HG03457 (cell line): ENCODE results near the gene CLASP1.
"Not testable (repeated sequence)": the region's sequence is repeated elsewhere in the genome, so short reads cannot be mapped to it uniquely, and the experiment has no call there.

Experiments
- ATAC-seq: cut with Tn5 transposase; IDR thresholded peaks from one replicate; pipeline ENCODE4 v1.9.1; 2021; ENCODE audit warnings: moderate number of reproducible peaks; ENCODE audit not compliant: unreplicated experiment

Gene CLASP1

DNA sequence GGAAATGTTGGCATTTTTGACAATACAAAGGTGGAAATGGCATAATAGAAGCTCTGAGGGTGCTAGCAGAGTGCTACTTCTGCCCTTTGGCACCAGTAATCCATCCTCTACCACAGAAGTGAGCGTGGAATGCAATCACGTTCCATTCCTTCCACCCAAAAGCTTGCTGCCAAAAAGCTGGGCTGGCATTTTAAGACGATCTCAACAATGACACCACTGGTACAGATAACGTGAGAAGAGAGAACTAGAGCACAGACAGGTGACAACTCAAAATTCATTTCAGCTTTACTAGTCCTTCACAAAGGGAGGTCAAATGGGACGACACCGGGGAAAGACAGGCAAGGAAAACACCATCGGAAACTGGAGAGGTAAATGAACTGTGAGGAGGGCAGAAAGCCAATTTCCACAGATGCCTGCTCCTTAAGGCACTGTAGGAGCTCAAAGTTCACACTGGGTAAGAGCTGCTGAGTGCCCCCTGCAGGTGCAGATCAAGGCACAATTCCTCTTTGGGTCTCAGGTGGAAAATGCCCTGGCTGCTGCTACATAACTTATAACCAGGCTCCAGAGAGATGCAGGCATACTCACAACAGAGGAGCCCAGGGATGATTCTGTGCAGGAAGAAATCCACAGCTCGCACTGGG, 169.3 kb downstream of the CLASP1 start:
- ATAC-seq = no peak

- no peak for ATAC-seq
Measured at GRCh38 chr2:121478996-121479745, 170.1 kb downstream of the CLASP1 start.

DNA sequence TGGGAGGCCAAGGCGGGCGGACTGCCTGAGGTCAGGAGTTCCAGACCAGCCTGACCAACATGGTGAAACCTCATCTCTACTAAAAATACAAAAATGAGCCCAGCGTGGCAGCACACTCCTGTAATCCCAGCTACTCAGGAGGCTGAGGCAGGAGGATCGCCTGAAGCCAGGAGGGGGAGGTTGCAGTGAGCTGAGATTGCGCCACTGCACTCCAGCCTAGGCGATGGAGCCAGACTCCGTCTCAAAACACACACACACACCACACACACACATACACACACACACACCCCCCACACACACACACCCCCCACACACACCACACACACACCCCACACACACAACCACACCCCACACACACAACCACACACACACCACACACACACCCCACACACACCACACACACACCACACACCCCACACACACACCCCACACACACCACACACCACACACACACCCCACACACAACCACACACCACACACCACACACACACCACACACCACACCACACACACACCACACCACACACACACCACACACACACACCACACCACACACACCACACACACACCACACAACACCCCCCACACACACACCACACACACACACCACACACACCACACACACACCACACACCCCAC, 170.8 kb downstream of the CLASP1 start:
- not testable (repeated sequence) for ATAC-seq

GRCh38 chr2:121476684-121477083, 172.6 kb downstream of the CLASP1 start:
- no peak for ATAC-seq

DNA sequence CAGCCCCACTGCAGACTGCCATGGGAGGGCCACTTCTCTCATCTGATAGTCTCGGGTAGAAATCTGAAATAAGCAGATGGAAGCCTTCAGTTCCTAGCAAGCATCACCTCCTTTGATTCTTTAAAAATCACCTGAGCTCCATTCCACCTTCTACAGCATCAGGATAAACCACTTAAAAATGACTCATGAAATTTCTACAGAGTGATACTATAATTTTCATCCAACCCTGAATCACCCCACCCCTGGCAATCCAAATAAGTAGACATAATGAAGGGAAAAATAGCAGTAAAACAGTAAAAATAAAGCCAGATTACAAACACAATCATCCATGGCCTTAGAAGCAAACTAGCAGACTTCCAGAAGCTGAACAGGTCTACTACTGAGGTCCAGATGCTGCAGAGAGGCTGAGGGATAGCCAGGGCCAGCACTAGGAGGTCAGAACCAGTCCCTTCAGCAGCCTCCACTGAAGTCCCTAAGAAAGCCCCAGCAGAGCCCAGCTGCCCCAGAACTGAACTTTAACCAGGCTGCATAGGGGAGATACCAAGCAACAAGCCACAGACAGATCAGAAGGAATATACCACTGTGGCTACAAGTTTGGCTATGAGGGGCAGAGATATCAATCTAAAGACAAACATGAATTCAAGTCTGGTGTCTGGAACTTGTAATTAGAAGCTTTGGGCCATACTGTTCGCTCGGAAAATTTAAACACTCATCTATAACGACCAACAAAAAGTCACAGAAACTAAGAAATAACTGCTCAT, 173.3 kb downstream of the CLASP1 start:
- no peak for ATAC-seq

GRCh38 chr2:121473512-121473911, 175.8 kb downstream of the CLASP1 start:
- ATAC-seq = no peak

DNA sequence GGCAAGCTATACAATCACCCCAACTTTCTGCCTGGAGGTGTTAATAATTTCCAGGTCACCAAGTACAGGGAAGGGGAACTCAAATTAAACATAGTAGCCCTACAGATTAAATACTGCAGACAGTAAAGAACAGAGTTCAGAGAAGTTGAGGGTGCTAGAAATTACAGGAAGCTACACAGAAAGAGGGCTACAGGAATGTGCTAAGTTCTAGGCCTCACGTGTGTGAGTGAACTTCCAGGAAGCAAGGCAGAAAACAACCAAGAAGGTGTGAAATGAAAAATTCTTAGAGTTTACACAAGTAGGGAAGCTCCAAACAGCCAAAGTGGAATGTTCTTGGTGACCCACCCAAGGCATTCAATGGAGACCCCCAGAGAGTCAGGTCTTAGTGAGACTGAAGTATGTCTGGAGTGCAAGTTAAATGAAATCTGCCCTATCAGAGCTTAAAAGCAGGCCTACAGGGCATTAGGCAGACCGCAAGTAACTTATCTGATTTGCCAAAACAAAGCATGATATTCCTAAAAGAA, 176.7 kb downstream of the CLASP1 start:
- no peak for ATAC-seq

GRCh38 chr2:121471532-121472469, 177.5 kb downstream of the CLASP1 start:
- ATAC-seq = no peak

DNA sequence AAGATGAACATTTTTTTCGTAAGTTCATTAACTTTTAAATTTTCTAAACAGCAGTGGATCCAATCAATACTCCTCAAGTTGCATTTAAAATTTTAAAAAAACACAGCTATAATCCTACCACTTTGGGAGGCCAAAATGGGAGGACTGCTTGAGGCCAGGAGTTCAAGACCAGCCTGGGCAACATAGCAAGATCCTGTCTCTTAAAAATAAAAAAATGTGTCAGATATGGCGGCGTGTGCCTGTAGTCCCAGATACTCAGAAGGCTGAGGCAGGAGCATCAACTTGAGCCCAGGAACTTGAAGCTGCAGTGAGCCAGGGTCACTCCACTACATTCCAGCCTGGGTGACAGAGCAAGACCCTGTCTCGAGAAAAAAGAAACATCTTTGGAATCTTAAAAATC, 178.3 kb downstream of the CLASP1 start:
- no peak for ATAC-seq

GRCh38 chr2:121469356-121469755, 179.9 kb downstream of the CLASP1 start:
- ATAC-seq = no peak

- ATAC-seq = no peak
Measured at GRCh38 chr2:121468936-121469335, 180.3 kb downstream of the CLASP1 start.

- ATAC-seq = no peak
Measured at GRCh38 chr2:121459291-121459690, 190.0 kb downstream of the CLASP1 start.

DNA sequence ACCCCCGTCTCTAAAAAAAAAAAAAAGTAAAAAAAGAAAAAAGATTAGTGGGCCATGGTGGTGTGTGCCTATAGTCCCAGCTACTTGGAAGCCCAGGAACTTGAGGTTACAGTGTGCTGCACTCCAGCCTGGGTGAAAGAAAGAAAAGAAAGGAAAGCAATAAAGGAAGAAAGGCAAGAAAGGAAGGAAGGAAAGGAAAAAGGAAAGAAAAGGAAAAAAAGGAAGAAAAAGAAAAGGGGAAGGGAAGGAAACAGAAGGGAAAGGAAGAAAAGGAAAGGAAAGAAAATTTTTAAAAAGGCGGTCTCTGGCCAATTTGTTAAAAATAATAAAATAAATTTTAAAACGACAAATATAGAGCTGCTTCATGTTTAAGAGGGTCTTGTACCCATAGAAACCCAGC, 192.9 kb downstream of the CLASP1 start:
- ATAC-seq = no peak

DNA sequence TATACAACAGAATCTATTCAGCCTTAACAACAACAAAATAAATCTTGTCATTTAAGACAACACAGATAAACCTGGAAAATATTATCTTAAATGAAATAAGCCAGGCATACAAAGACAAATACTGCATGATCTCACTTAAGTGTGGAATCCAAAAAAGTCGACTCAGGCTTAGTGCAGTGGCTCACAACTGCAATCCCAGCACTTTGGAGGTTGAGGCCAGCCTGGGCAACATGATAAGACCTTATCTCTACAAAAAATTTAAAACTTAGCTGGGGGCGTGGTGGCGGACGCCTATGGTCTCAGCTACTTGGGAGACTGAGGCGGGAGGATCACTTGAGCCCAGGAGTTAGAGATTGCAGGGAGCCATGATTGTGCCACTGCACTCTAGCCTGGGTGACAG, 193.8 kb downstream of the CLASP1 start:
- ATAC-seq = no peak

DNA sequence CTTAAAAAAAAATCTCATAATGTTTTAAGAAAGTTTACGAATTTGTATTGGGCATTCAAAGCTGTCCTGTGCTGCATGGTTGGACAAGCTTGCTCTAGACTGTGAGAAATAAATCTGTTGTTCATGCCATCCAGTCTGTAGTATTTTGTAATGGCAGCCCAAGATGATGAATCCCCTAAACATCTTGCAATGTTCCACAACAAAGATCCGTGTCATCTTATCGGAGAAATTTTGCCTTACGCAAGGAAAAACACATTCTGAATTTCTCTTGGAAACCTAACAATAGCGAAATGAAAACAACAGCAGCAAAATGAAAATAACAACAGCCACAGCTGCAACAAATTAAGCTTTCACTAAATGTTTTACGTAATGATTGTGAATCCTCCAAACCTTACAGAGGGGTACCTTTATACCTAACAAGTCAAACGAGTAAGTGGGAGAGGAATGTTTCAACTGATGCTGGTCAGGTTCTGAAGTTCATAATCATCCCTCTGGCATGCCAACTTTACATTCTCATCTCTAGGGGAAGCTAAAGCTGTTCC, 194.6 kb downstream of the CLASP1 start:
- ATAC-seq = no peak

GRCh38 chr2:121451398-121451797, 197.9 kb downstream of the CLASP1 start:
- ATAC-seq = no peak

- ATAC-seq = no peak
Measured at GRCh38 chr2:121450301-121450700, 199.0 kb downstream of the CLASP1 start.

GRCh38 chr2:121446647-121447241, 202.5 kb downstream of the CLASP1 start:
- ATAC-seq = no peak

DNA sequence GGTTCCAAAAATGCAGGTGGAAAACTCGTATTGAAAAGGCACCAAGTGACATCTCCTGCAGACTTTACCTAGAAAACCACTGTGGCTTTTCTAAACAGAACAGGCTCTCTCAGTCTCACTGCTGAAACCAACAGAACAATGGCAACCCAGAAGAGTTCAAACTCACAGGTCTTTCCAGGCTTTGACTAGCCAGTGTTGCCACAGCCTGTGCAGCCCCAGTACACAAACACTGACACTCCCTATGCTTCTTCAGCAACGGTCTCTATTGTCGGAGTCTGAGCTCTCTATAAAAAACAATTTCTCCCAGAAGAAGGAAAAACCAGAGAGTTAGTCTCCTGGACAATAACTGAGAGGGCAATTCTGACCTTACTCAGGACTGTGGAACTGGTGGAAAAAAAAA, 206.4 kb downstream of the CLASP1 start:
- ATAC-seq = no peak
